Mesothelial cell of epicardium (in vitro differentiated cells): ENCODE measurements around the gene TSSK3. TPM values are rescaled to one million over a fixed set of nuclear protein-coding genes. Genes with fewer than 3 reads are reported as not detected.

ENCODE experiments used
- DNase-seq, 2 experiments: peaks; one replicate each; pipeline ENCODE4 v3.0.0; 2021; ENCODE audit warnings: low spot score in 2 of 2; ENCODE audit not compliant: unreplicated experiment in 2 of 2
- H3K27ac Mint-ChIP-seq: 2 replicates; pipeline ENCODE4 v1.8.0; 2021; ENCODE audit warnings: mixed read lengths
- H3K27me3 Mint-ChIP-seq: 2 replicates; pipeline ENCODE4 v1.8.0; 2021; ENCODE audit warnings: low read depth, mixed read lengths
- H3K36me3 Mint-ChIP-seq: 2 replicates; pipeline ENCODE4 v1.8.0; 2021; ENCODE audit warnings: mixed read lengths
- H3K4me1 Mint-ChIP-seq: 2 replicates; pipeline ENCODE4 v1.8.0; 2021; ENCODE audit warnings: mixed read lengths
- H3K4me3 Mint-ChIP-seq: 2 replicates; pipeline ENCODE4 v1.8.0; 2021; ENCODE audit warnings: mild to moderate bottlenecking, moderate library complexity, mixed read lengths
- H3K9me3 Mint-ChIP-seq: 2 replicates; pipeline ENCODE4 v1.8.0; 2021; ENCODE audit warnings: mixed read lengths
- total RNA-seq: library from RNA; stranded (reverse); gene quantifications from 3 replicates; pipeline ENCODE4 v1.2.1, GENCODE V29; 2021
- TF ChIP-seq, protein P1 (sequence below): fragments of 200-600 bp; sonication (generic); IDR thresholded peaks from one replicate; pipeline ENCODE4 v1.5.0; 2021; ENCODE audit warnings: antibody characterized with exemption; ENCODE audit not compliant: unreplicated experiment

The TSSK3 gene
- total RNA-seq, 1 donor from 2014 or later = 8.1 TPM

DNA sequence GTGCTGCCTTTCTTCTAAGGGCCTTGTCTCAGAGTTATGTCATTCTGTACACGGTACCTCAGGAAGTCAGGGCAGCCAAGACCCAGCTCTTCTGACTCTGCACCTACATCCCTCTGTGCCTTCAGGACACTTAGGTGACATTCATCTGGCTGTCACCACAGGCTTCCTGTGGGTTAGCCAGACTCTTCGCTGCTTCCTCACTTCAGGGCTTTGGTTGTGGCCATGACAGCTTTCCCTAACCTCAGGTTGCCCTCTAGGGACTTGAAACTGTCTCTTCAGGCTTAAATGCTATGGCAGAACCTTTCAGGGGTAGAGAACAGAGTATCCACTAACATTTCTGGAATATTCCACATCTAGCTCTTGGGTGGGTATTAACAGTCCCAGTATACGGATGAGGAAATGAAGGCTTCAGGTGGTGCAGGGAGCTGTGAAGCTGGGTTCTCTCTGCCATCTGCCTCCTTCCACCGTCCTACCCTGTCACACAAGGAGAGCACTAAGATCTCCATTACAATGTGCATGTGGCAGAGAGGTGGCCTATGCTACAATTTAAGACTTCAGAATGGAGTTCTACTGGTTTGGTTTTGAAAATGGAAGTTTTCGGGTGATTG is 9.9 kb downstream of the TSSK3 start:
- Mint-ChIP-seq H3K27me3 (no peaks in the 10 kb centered on the region), H3K9me3 (no peaks in the 10 kb centered on the region), H3K36me3 (peaks cover 28% of the 10 kb centered on the region), H3K4me3 (no peak overlapping the region), H3K27ac (no peak overlapping the region), H3K4me1 (no peaks in the 10 kb centered on the region)
- TF ChIP-seq, protein P1, sequence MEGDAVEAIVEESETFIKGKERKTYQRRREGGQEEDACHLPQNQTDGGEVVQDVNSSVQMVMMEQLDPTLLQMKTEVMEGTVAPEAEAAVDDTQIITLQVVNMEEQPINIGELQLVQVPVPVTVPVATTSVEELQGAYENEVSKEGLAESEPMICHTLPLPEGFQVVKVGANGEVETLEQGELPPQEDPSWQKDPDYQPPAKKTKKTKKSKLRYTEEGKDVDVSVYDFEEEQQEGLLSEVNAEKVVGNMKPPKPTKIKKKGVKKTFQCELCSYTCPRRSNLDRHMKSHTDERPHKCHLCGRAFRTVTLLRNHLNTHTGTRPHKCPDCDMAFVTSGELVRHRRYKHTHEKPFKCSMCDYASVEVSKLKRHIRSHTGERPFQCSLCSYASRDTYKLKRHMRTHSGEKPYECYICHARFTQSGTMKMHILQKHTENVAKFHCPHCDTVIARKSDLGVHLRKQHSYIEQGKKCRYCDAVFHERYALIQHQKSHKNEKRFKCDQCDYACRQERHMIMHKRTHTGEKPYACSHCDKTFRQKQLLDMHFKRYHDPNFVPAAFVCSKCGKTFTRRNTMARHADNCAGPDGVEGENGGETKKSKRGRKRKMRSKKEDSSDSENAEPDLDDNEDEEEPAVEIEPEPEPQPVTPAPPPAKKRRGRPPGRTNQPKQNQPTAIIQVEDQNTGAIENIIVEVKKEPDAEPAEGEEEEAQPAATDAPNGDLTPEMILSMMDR = no peak
- no peak for DNase-seq

DNA sequence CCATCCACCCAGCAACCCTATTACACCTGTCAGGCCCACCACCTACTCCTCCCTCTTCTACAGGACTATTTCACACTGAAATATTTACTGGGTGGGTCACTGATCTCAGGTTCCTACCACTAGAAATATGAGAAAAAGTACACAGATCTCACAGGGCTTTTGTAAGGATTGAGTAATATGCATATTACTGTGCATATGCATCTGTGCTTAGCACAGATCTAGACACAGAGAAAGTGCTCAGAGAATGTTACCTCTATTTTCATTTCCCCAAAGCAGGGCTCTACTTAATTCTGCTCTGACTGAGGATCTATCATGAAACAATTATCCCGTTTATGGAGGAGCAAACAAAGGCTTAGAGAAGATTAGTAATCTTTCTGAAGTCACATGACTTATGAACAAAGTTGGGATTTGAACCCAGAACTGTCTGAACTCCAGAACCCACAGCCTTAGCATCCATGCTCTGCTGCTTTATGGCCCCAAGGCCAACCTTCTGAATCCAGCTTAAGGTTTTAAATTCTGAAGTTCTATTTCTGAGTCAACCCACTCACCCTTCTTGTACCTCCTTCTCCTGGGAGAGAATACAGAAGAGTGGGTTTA is 11.8 kb downstream of the TSSK3 start:
- Mint-ChIP-seq H3K27me3 (no peaks in the 10 kb centered on the region), H3K4me1 (no peaks in the 10 kb centered on the region), H3K4me3 (no peak overlapping the region), H3K36me3 (peaks cover 38% of the 10 kb centered on the region), H3K9me3 (no peaks in the 10 kb centered on the region), H3K27ac (no peak overlapping the region)
- TF ChIP-seq, protein P1 = no peak
- DNase-seq = no peak

DNA sequence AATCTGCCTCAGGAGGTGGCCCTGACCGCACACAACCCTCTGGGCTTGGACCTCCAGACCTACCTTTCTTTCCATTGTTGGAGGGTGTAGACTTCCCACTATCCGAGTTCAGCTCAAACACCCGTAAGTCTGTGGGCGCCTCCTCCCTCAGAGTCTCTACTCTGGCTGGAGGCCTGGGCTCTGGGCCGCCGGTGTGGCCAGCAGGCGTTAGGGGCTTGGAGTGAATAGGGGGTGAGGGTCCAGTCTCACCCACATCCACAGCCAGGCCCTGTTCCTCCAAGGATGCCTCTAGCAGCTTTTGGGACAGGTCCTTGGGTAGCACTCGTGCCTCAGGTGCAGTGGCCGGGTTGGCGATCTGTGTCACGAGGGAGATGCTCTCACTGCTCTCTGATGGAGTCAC is 13.9 kb downstream of the TSSK3 start:
- no peaks in the 10 kb centered on the region for H3K4me1 Mint-ChIP-seq
- H3K36me3 Mint-ChIP-seq = peaks cover 49% of the 10 kb centered on the region
- no peak overlapping the region for H3K27ac Mint-ChIP-seq
- H3K9me3 Mint-ChIP-seq = no peaks in the 10 kb centered on the region
- no peak overlapping the region for H3K4me3 Mint-ChIP-seq
- DNase-seq = no peak
- no peaks in the 10 kb centered on the region for H3K27me3 Mint-ChIP-seq
- TF ChIP-seq, protein P1 = no peak

DNA sequence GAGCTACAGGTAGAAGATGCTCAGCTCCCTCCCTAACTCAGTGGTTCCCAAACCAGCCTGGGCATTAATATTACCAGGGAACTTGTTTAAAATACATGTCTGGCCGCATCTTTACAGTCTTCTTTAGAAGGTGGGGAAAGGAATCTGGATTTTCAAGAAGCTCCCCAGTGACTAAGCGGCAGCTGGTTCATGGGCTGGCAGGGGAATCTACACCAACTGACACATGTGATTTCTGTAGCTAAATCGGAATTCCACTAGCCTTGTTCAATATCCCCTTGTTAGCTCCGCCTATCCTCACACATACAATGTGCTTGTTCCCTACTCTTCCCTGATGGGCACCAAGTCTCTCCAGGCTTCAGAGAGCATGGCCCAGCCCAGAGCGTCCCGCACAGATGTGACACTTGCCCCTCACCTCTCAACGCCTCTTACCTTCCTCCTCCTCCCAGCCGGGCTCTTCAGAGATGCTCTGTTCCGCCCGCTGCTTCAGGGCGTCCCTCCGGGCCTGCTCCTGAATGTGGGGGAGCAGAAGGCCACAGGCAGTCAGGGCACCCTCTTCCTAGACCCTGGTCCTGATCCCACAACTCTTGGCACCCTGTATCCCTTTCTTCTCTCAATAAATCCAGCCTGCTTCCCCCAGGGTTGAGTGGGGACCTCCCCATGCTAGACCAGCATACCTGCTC is 15.3 kb downstream of the TSSK3 start:
- Mint-ChIP-seq H3K4me3 (no peak overlapping the region), H3K4me1 (no peaks in the 10 kb centered on the region), H3K9me3 (no peaks in the 10 kb centered on the region), H3K27ac (no peak overlapping the region), H3K27me3 (no peaks in the 10 kb centered on the region), H3K36me3 (peaks cover 44% of the 10 kb centered on the region)
- TF ChIP-seq, protein P1 = no peak
- no peak for DNase-seq

DNA sequence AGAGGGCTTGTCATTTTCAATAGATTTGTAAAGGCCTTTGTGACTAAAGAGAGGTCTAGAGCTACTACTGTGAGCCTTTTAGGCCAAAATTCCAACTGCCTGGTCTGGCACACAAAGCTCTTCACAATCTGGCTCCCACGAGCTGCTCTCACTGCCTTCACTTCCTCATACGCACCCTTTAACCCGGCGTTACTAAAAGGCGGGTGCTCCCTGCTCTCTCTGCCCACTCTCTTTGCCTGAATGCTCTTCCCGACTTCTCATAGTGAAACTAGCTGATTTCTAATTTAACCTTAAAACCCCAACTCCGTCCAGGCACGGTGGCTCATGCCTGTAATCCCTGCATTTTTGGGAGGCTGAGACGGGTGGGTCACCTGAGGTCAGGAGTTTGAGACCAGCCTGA is 17.7 kb downstream of the TSSK3 start:
- H3K4me1 Mint-ChIP-seq = no peaks in the 10 kb centered on the region
- no peak overlapping the region for H3K4me3 Mint-ChIP-seq
- TF ChIP-seq, protein P1 = no peak
- no peaks in the 10 kb centered on the region for H3K9me3 Mint-ChIP-seq
- H3K27me3 Mint-ChIP-seq = no peaks in the 10 kb centered on the region
- DNase-seq = no peak
- H3K36me3 Mint-ChIP-seq = peaks cover 37% of the 10 kb centered on the region
- no peak overlapping the region for H3K27ac Mint-ChIP-seq
